Mesenchymal stem cell (in vitro differentiated cells and primary cell): ENCODE measurements around the gene ELMO3.

Source experiments
- DNase-seq: peaks from one replicate; pipeline ENCODE4 v3.0.0-alpha.2; 2013
- H2AFZ ChIP-seq: one replicate; pipeline ENCODE4 v1.6.1; 2013; ENCODE audit warnings: low read depth, mild to moderate bottlenecking, control low read depth, inconsistent platforms, low read length, moderate library complexity
- H2AK5ac ChIP-seq: 2 replicates; pipeline ENCODE4 v1.6.1; 2013; ENCODE audit warnings: low read length, moderate library complexity, mild to moderate bottlenecking, inconsistent platforms; ENCODE audit not compliant: severe bottlenecking
- H2BK120ac ChIP-seq: one replicate; pipeline ENCODE4 v1.6.1; 2013; ENCODE audit warnings: low read depth, mild to moderate bottlenecking, inconsistent platforms, low read length, moderate library complexity
- H2BK12ac ChIP-seq, 2 experiments: one replicate each; pipeline ENCODE4 v1.6.1; 2013; ENCODE audit warnings: inconsistent platforms in 2 of 2, low read length in 2 of 2, mild to moderate bottlenecking in 2 of 2, moderate library complexity in 2 of 2, control low read depth in 1 of 2
- H2BK15ac ChIP-seq: one replicate; pipeline ENCODE4 v1.6.1; 2013; ENCODE audit warnings: mild to moderate bottlenecking, low read depth, inconsistent platforms; ENCODE audit not compliant: poor library complexity, severe bottlenecking
- H2BK5ac ChIP-seq: 2 replicates; pipeline ENCODE4 v1.6.1; 2013; ENCODE audit warnings: low read depth, mild to moderate bottlenecking, low read length, control low read depth, inconsistent platforms; ENCODE audit not compliant: poor library complexity, severe bottlenecking
- H3K14ac ChIP-seq, 2 experiments: one replicate each; pipeline ENCODE4 v1.6.1; 2013; ENCODE audit warnings: inconsistent platforms in 2 of 2, low read length in 2 of 2, control low read depth in 1 of 2, mild to moderate bottlenecking in 1 of 2, moderate library complexity in 1 of 2
- H3K18ac ChIP-seq, 2 experiments: one replicate each; pipeline ENCODE4 v1.6.1; 2013; ENCODE audit warnings: inconsistent platforms in 2 of 2, low read length in 2 of 2, control low read depth in 1 of 2, low read depth in 1 of 2, mild to moderate bottlenecking in 1 of 2
- H3K23ac ChIP-seq, 2 experiments: one replicate each; pipeline ENCODE4 v1.6.1; 2013; ENCODE audit warnings: inconsistent platforms in 2 of 2, low read length in 2 of 2, mild to moderate bottlenecking in 2 of 2, moderate library complexity in 2 of 2, control low read depth in 1 of 2
- H3K27ac ChIP-seq: 2 replicates; pipeline ENCODE4 v1.5.1; 2013; ENCODE audit warnings: mild to moderate bottlenecking, moderate library complexity, low read length, control low read depth, inconsistent platforms; ENCODE audit not compliant: poor library complexity, severe bottlenecking
- H3K27me3 ChIP-seq, 2 experiments: 2 replicates each; pipeline versions ENCODE4 v1.6.1 to v1.7.0; 2013; ENCODE audit warnings: low read length in 2 of 2, mild to moderate bottlenecking in 2 of 2, moderate library complexity in 2 of 2, control low read depth in 1 of 2, inconsistent platforms in 1 of 2; ENCODE audit not compliant: control insufficient read depth in 1 of 2, insufficient read depth in 1 of 2
- H3K36me3 ChIP-seq, 2 experiments: 2 replicates each; pipeline versions ENCODE4 v1.6.1 to v1.7.0; 2013; ENCODE audit warnings: low read length in 2 of 2, control low read depth in 1 of 2, inconsistent platforms in 1 of 2, low read depth in 1 of 2, mild to moderate bottlenecking in 1 of 2; ENCODE audit not compliant: insufficient read depth in 2 of 2, control insufficient read depth in 1 of 2
- H3K4ac ChIP-seq, 2 experiments: one replicate each; pipeline ENCODE4 v1.6.1; 2013; ENCODE audit warnings: inconsistent platforms in 2 of 2, low read length in 2 of 2, mild to moderate bottlenecking in 2 of 2, moderate library complexity in 2 of 2, control low read depth in 1 of 2, low read depth in 1 of 2
- H3K4me1 ChIP-seq: 2 replicates; pipeline ENCODE4 v1.6.1; 2013; ENCODE audit warnings: low read depth, low read length, control low read depth; ENCODE audit not compliant: control insufficient read depth, insufficient read depth
- H3K4me2 ChIP-seq: 2 replicates; pipeline ENCODE4 v1.6.1; 2013; ENCODE audit warnings: low read length, mild to moderate bottlenecking, inconsistent platforms; ENCODE audit not compliant: poor library complexity, severe bottlenecking
- H3K4me3 ChIP-seq, 2 experiments: 2 replicates each; pipeline versions ENCODE4 v1.5.1 to v1.7.0; 2013; ENCODE audit warnings: low read length in 2 of 2, mild to moderate bottlenecking in 2 of 2, control low read depth in 1 of 2, low read depth in 1 of 2; ENCODE audit not compliant: insufficient read depth in 1 of 2
- H3K79me1 ChIP-seq: replicated peaks from 2 replicates; pipeline ENCODE4 v1.6.1; 2013; ENCODE audit warnings: mild to moderate bottlenecking, control low read depth, low read length, inconsistent platforms; ENCODE audit not compliant: poor library complexity, severe bottlenecking
- H3K9ac ChIP-seq: 2 replicates; pipeline ENCODE4 v1.7.0; 2013; ENCODE audit warnings: mild to moderate bottlenecking, low read length, moderate library complexity
- H3K9me3 ChIP-seq: 2 replicates; pipeline ENCODE4 v1.7.0; 2013; ENCODE audit warnings: mild to moderate bottlenecking, low read length; ENCODE audit not compliant: control insufficient read depth
- H4K8ac ChIP-seq: one replicate; pipeline ENCODE4 v1.6.1; 2013; ENCODE audit warnings: inconsistent platforms, mild to moderate bottlenecking, low read length, moderate library complexity
- H4K91ac ChIP-seq: one replicate; pipeline ENCODE4 v1.6.1; 2013; ENCODE audit warnings: mild to moderate bottlenecking, low read length, inconsistent platforms
- WGBS: methylation state at CpG from one replicate; pipeline ENCODE4 v1.1.7; 2013; ENCODE audit warnings: mixed read lengths; 5-methylcytosine and 5-hydroxymethylcytosine counted together

Gene ELMO3

DNA sequence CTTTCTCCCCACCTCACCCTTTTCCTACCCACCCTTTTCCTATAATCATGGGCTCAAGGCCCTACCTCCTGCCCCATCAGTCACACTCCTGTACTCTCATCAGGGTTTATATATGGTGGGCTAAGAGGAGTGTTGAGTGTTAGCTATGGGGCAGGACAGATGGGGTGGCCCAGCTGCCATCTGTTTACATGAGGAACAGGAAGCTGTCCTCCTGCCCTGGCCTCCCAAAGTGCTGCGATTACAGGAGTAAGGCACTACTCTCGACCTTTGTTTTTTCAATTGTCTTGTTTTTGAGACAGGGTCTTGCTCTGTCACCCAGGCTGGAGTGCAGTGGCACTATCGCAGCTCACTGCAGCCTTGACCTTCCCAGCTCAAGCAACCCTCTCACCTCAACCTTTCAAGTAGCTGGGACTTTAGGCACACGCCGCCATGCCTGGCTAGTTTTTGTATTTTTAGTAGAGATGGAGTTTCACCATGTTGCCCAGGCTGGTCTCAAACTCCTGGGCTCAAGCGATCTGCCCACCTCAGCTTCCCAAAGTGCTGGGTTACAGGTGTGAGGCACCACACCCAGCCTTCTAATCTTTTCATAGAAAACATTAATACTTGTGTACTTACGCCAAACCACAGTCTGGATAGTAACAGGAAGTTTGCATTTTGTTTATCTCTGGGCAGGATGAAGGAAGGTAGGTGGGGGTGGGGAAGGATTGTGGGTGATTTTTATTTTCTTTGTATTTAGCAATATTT, 40.9 kb upstream of the ELMO3 start:
- H2BK5ac ChIP-seq, result no peak overlapping the region
- 71% methylated on average over 7 of the region's 7 CpGs for WGBS
- no peak overlapping the region for H4K8ac ChIP-seq
- peaks cover 3 to 48% of the 10 kb centered on the region in 2 experiments for H3K27me3 ChIP-seq
- no peak overlapping the region for H3K9ac ChIP-seq
- H3K4me1 ChIP-seq, result peaks cover 44% of the 10 kb centered on the region
- H3K4me2 ChIP-seq, result no peak overlapping the region
- no peak overlapping the region for H2AK5ac ChIP-seq
- H3K4ac ChIP-seq, result no peak overlapping the region
- no peak overlapping the region for H2BK120ac ChIP-seq
- peak overlapping the region; percentile 31 for H4K91ac ChIP-seq
- H3K14ac ChIP-seq, result peak overlapping the region in 1 of 2 experiments; percentile 16
- H3K36me3 ChIP-seq, result peaks cover 0 to 6% of the 10 kb centered on the region in 2 experiments
- no peaks in the 10 kb centered on the region for H3K9me3 ChIP-seq
- DNase-seq, result no peak
- no peak overlapping the region for H3K23ac ChIP-seq
- H2BK12ac ChIP-seq, result peak overlapping the region in 1 of 2 experiments; percentile 25
- H3K4me3 ChIP-seq, result no peak overlapping the region
- no peak overlapping the region for H2BK15ac ChIP-seq
- peaks cover 12% of the 10 kb centered on the region for H3K79me1 ChIP-seq
- H3K27ac ChIP-seq, result no peak overlapping the region
- no peak overlapping the region for H3K18ac ChIP-seq
- no peak overlapping the region for H2AFZ ChIP-seq

- 1% methylated on average over 32 of the region's 34 CpGs for WGBS
- Histone ChIP-seq H3K36me3 (peaks cover 4 to 5% of the 10 kb centered on the region in 2 experiments), H3K27me3 (peaks cover 3 to 48% of the 10 kb centered on the region in 2 experiments), H3K4me3 (peak overlapping the region; percentile 75 to 99), H3K23ac (no peak overlapping the region), H2BK120ac (no peak overlapping the region), H3K14ac (peak overlapping the region in 1 of 2 experiments; percentile 85), H3K4me2 (peak overlapping the region; percentile 99), H2BK5ac (no peak overlapping the region), H4K91ac (no peak overlapping the region), H3K4ac (peak overlapping the region; percentile 20 to 52), H3K4me1 (peaks cover 52% of the 10 kb centered on the region), H3K27ac (no peak overlapping the region), H2BK15ac (peak overlapping the region; percentile 9), H3K9ac (peak overlapping the region; percentile 93), H4K8ac (peak overlapping the region; percentile 46), H3K9me3 (no peaks in the 10 kb centered on the region), H2BK12ac (peak overlapping the region in 1 of 2 experiments; percentile 21), H3K79me1 (peaks cover 14% of the 10 kb centered on the region), H3K18ac (peak overlapping the region in 1 of 2 experiments; percentile 84), H2AK5ac (no peak overlapping the region), H2AFZ (peak overlapping the region; percentile 29)
- DNase-seq, result peak; percentile 63
Observed at GRCh38 chr16:67158637-67159600, 40.0 kb upstream of the ELMO3 start.

GRCh38 chr16:67161595-67162058, 37.3 kb upstream of the ELMO3 start:
- WGBS, result 37% methylated on average over 25 of the region's 25 CpGs
- H3K27ac ChIP-seq, result no peak overlapping the region
- no peak overlapping the region for H2BK15ac ChIP-seq
- no peak overlapping the region for H2BK120ac ChIP-seq
- peak overlapping the region in 1 of 2 experiments; percentile 61 for H3K23ac ChIP-seq
- H3K4me1 ChIP-seq, result peaks cover 53% of the 10 kb centered on the region
- H3K14ac ChIP-seq, result no peak overlapping the region
- no peak overlapping the region for H2AFZ ChIP-seq
- peak overlapping the region in 1 of 2 experiments; percentile 7 for H2BK12ac ChIP-seq
- H2AK5ac ChIP-seq, result no peak overlapping the region
- H3K36me3 ChIP-seq, result peaks cover 0 to 4% of the 10 kb centered on the region in 2 experiments
- peaks cover 7% of the 10 kb centered on the region for H3K79me1 ChIP-seq
- no peak overlapping the region for H3K18ac ChIP-seq
- no peak overlapping the region for H3K4me2 ChIP-seq
- no peak overlapping the region for H2BK5ac ChIP-seq
- no peak overlapping the region for H3K4ac ChIP-seq
- no peak overlapping the region for H4K8ac ChIP-seq
- H3K9me3 ChIP-seq, result no peaks in the 10 kb centered on the region
- H3K27me3 ChIP-seq, result peaks cover 21 to 51% of the 10 kb centered on the region in 2 experiments
- peak overlapping the region; percentile 93 for H3K9ac ChIP-seq
- H3K4me3 ChIP-seq, result peak overlapping the region in 1 of 2 experiments; percentile 99
- no peak overlapping the region for H4K91ac ChIP-seq
- DNase-seq, result no peak
